Inflammatory macrophage treated with lipopolysaccharide for 4 hours (primary cell): ENCODE data around the gene C8B.

ENCODE experiments used
- DNase-seq: peaks from one replicate; pipeline ENCODE4 v3.0.0-alpha.2; 2020

The C8B gene

GRCh38 chr1:56897150-56898004, 68.4 kb downstream of the C8B start:
- no peak for DNase-seq

GRCh38 chr1:56894014-56894413, 71.8 kb downstream of the C8B start:
- no peak for DNase-seq

GRCh38 chr1:56890229-56890628, 75.6 kb downstream of the C8B start:
- DNase-seq, result no peak

GRCh38 chr1:56881417-56881816, 84.4 kb downstream of the C8B start:
- DNase-seq, result no peak

GRCh38 chr1:56880774-56881173, 85.0 kb downstream of the C8B start:
- DNase-seq, result no peak
